GM12878 (cell line): Measurements from ENCODE around the gene IFT122. TPM values are rescaled to one million over a fixed set of nuclear protein-coding genes. Genes with fewer than 3 reads are reported as not detected.

Experiments used
- ATAC-seq: fragments of 200-7000 bp; cut with Tn5 transposase; 3 replicates; pipeline ENCODE4 v1.9.1; 2020; ENCODE audit warnings: mild to moderate bottlenecking, moderate library complexity
- BruUV-seq: library from RNA; stranded (reverse); fragments of 400-500 nt; replicated peaks from 2 replicates; lab custom pipeline; 2021; lab: Mats Ljungman, UMichigan
- CTCF ChIA-PET: fragments of 300-600 bp; sonication (Branson Sonifier 250); formaldehyde crosslinking; extraction: SDS; loops from one replicate; lab custom pipeline; 2021; ENCODE audit warnings: inconsistent platforms; lab: Yijun Ruan, JAX
- POLR2A ChIA-PET: fragments of 350-600 bp; formaldehyde crosslinking; extraction: SDS; loops from one replicate; lab custom pipeline; 2021; ENCODE audit warnings: inconsistent platforms; lab: Charles Lee
- RAD21 ChIA-PET: fragments of 300-600 bp; sonication (Branson Sonifier 250); formaldehyde crosslinking; loops from one replicate; lab custom pipeline; 2023; ENCODE audit warnings: antibody characterized with exemption; ENCODE audit not compliant: unreplicated experiment; lab: Charles Lee
- SMC1A ChIA-PET: fragments of 300-600 bp; sonication (Branson Sonifier 250); formaldehyde crosslinking; loops from one replicate; lab custom pipeline; 2023; ENCODE audit not compliant: unreplicated experiment, uncharacterized antibody; lab: Charles Lee
- DNase-seq: peaks from one replicate; pipeline ENCODE4 v3.0.0-alpha.2; 2011; ENCODE audit warnings: low read depth, low spot score
- FAIRE-seq: peaks from 3 replicates; lab custom pipeline; 2011; peaks lifted over from hg19 to GRCh38; lab: Jason Lieb, UNC
- H2AFZ ChIP-seq: 2 replicates; pipeline ENCODE4 v1.6.0; 2011; ENCODE audit warnings: low read depth, low read length, control low read depth; ENCODE audit not compliant: control insufficient read depth
- H3K27ac ChIP-seq: 2 replicates; pipeline ENCODE4 v1.5.1; 2011; ENCODE audit warnings: control low read depth; ENCODE audit not compliant: control insufficient read depth, insufficient read depth
- H3K27me3 ChIP-seq, 2 experiments: replicated peaks in 1 of 2; 2 replicates each; pipeline versions ENCODE4 v1.6.0 to v1.6.1; 2011; ENCODE audit warnings: low read length in 1 of 2; ENCODE audit not compliant: control insufficient read depth in 2 of 2, insufficient read depth in 2 of 2
- H3K36me3 ChIP-seq, 2 experiments: 2 replicates each; pipeline ENCODE4 v1.5.1; 2011; ENCODE audit warnings: low read length in 1 of 2; ENCODE audit not compliant: control insufficient read depth in 2 of 2, insufficient read depth in 2 of 2
- H3K4me1 ChIP-seq: 2 replicates; pipeline ENCODE4 v1.6.1; 2011; ENCODE audit warnings: mild to moderate bottlenecking, low read length, moderate library complexity, mixed read lengths; ENCODE audit not compliant: control insufficient read depth, insufficient read depth
- H3K4me2 ChIP-seq: 2 replicates; pipeline ENCODE4 v1.6.0; 2011; ENCODE audit warnings: control low read depth; ENCODE audit not compliant: control insufficient read depth, insufficient read depth
- H3K4me3 ChIP-seq: fragments of 200-600 bp; sonication (generic); 2 replicates; pipeline ENCODE4 v1.5.1; 2016
- H3K79me2 ChIP-seq: 2 replicates; pipeline ENCODE4 v1.6.0; 2011; ENCODE audit warnings: low read length; ENCODE audit not compliant: control insufficient read depth, insufficient read depth
- H3K9ac ChIP-seq: 2 replicates; pipeline ENCODE4 v1.8.0; 2011; ENCODE audit warnings: low read length, control low read depth, mixed read lengths; ENCODE audit not compliant: control insufficient read depth, insufficient read depth
- H3K9me3 ChIP-seq: replicated peaks from 3 replicates; pipeline ENCODE4 v1.5.1; 2011; ENCODE audit warnings: mild to moderate bottlenecking, low read length; ENCODE audit not compliant: control insufficient read depth, insufficient read depth
- H4K20me1 ChIP-seq: 2 replicates; pipeline ENCODE4 v1.6.0; 2011; ENCODE audit not compliant: control insufficient read depth, insufficient read depth
- EP300 ChIP-seq, 2 experiments: fragments of 150-350 bp in 1 of 2; IDR thresholded peaks; 2 replicates each; pipeline ENCODE4 v1.6.1; 2011 to 2012; ENCODE audit warnings: low read depth in 2 of 2, low read length in 2 of 2, borderline replicate concordance in 1 of 2, improper control_type of control experiment in 1 of 2, inconsistent platforms in 1 of 2; ENCODE audit not compliant: control insufficient read depth in 1 of 2
- KAT2A ChIP-seq: conservative IDR thresholded peaks from 2 replicates; pipeline ENCODE4 v1.6.1; 2011; ENCODE audit warnings: low read depth, low read length; ENCODE audit not compliant: control insufficient read depth
- NFYA ChIP-seq: IDR thresholded peaks from 2 replicates; pipeline ENCODE4 v1.6.1; 2011; ENCODE audit warnings: low read depth, mild to moderate bottlenecking, low read length, improper control_type of control experiment, borderline replicate concordance
- POU2F2 ChIP-seq: IDR thresholded peaks from 3 replicates; pipeline ENCODE4 v1.6.1; 2011; ENCODE audit warnings: low read depth, mild to moderate bottlenecking, low read length, borderline replicate concordance
- RAD21 ChIP-seq: IDR thresholded peaks from 2 replicates; pipeline ENCODE4 v1.6.1; 2011; ENCODE audit warnings: mild to moderate bottlenecking, low read depth, low read length, moderate library complexity; ENCODE audit not compliant: insufficient read depth
- SMAD1 ChIP-seq: fragments of 450-650 bp; IDR thresholded peaks from 2 replicates; pipeline ENCODE4 v1.6.1; 2018; ENCODE audit warnings: mild to moderate bottlenecking, low read depth; ENCODE audit not compliant: partially characterized antibody
- SMARCA5 ChIP-seq: fragments of 450-650 bp; IDR thresholded peaks from 2 replicates; pipeline ENCODE4 v1.6.1; 2017; ENCODE audit warnings: mild to moderate bottlenecking
- SUPT20H ChIP-seq: IDR thresholded peaks from 2 replicates; pipeline ENCODE4 v1.6.1; 2011; ENCODE audit warnings: low read depth, mild to moderate bottlenecking, low read length, moderate library complexity, borderline replicate concordance; ENCODE audit not compliant: control insufficient read depth
- TCF12 ChIP-seq: IDR thresholded peaks from 2 replicates; pipeline ENCODE4 v1.6.1; 2011; ENCODE audit warnings: low read depth, mild to moderate bottlenecking, low read length
- ZNF207 ChIP-seq: fragments of 450-650 bp; IDR thresholded peaks from 2 replicates; pipeline ENCODE4 v1.6.1; 2014; ENCODE audit warnings: antibody characterized with exemption, mild to moderate bottlenecking, borderline replicate concordance
- ZZZ3 ChIP-seq: IDR thresholded peaks from 2 replicates; pipeline ENCODE4 v1.6.1; 2011; ENCODE audit warnings: low read depth; ENCODE audit not compliant: control insufficient read depth, insufficient read length
- WGBS: methylation state at CpG from one replicate; pipeline ENCODE4 v1.1.6; 2016; ENCODE audit warnings: low lambda C conversion rate; ENCODE audit not compliant: insufficient replicate concordance, insufficient coverage; ENCODE audit errors: missing lambda C conversion rate; 5-methylcytosine and 5-hydroxymethylcytosine counted together
- in situ Hi-C: fragments of 300-500 bp; cut with MboI; formaldehyde crosslinking; loops from 9 replicates; pipeline ENCODE4 v1.14.3; 2018; ENCODE audit warnings: mixed read lengths
- intact Hi-C: fragments of 100-400 bp; cut with micrococcal nuclease; formaldehyde crosslinking; loops from one replicate; pipeline ENCODE4 v1.14.2; 2022; ENCODE audit not compliant: unreplicated experiment
- polyA plus RNA-seq, 11 experiments: library from polyadenylated mRNA; depleted of rRNA in 4 of 11; unstranded in 6 of 11; stranded (reverse) in 5 of 11; fragments of >200 nt; fragmentation: Nextera tagmentation in 4 of 11; fragmentation: Illumina TruSeq in 1 of 11; extraction: Ambion mirVana in 4 of 11; extraction: Trizol in 1 of 11; gene quantifications; 1 replicate in 1 of 11; 2 replicates in 10 of 11; pipeline versions ENCODE4 v1.2.1 to v1.2.3, GENCODE V29; 2011 to 2016; ENCODE audit warnings: inconsistent platforms in 2 of 11, missing spikeins in 2 of 11, low read depth in 1 of 11
- total RNA-seq, 4 experiments: library from RNA; depleted of rRNA in 3 of 4; stranded (reverse); fragments of >200 nt in 3 of 4; fragmentation: Illumina TruSeq in 1 of 4; extraction: Trizol in 1 of 4; gene quantifications; 2 replicates each; pipeline versions ENCODE4 v1.2.1 to v1.2.3, GENCODE V29; 2013 to 2021
- TF ChIP-seq, protein P1 (sequence below): IDR thresholded peaks from 2 replicates; pipeline ENCODE4 v1.6.1; 2012; ENCODE audit warnings: low read depth, low read length, improper control_type of control experiment
- TF ChIP-seq, protein P2 (sequence below): IDR thresholded peaks from 2 replicates; pipeline ENCODE4 v1.6.1; 2011; ENCODE audit warnings: borderline replicate concordance, low read depth, mild to moderate bottlenecking, moderate library complexity, low read length; ENCODE audit not compliant: insufficient read depth, poor library complexity, severe bottlenecking
- TF ChIP-seq, protein P3 (sequence below): fragments of 450-650 bp; IDR thresholded peaks from 2 replicates; pipeline ENCODE4 v1.6.1; 2018; ENCODE audit warnings: mild to moderate bottlenecking, low read depth, moderate library complexity; ENCODE audit not compliant: partially characterized antibody
- TF ChIP-seq, protein P4 (sequence below): fragments of 450-650 bp; IDR thresholded peaks from 2 replicates; pipeline ENCODE4 v1.6.1; 2017; ENCODE audit warnings: antibody characterized with exemption, mild to moderate bottlenecking, moderate library complexity

IFT122 gene
- total and polyA plus RNA-seq, 10 of the 15 experiments (the other 5 are each of a cell fraction or from before 2014, with no cell fraction given), result 1.8 to 19.2 (median 8.4) TPM

DNA sequence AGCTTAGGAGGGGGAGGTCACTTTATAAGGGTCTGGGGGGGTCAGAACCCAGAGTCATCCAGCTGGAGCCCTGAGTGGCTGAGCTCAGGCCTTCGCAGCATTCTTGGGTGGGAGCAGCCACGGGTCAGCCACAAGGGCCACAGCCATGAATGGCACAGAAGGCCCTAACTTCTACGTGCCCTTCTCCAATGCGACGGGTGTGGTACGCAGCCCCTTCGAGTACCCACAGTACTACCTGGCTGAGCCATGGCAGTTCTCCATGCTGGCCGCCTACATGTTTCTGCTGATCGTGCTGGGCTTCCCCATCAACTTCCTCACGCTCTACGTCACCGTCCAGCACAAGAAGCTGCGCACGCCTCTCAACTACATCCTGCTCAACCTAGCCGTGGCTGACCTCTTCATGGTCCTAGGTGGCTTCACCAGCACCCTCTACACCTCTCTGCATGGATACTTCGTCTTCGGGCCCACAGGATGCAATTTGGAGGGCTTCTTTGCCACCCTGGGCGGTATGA lies 88.6 kb downstream of the IFT122 start, which contains the start of gene RHO:
RHO (plus strand) TSS at position 51 of the 512 bp plus-strand sequence; CDS start at position 146, 95 bp downstream.
- RAD21 ChIA-PET, result no interaction called here
- Histone ChIP-seq H3K4me2 (no peak within 1 kb of the TSS), H3K36me3 (no peaks in the 10 kb centered on the region), H3K4me3 (no peak within 1 kb of the TSS), H3K27ac (no peak within 1 kb of the TSS), H3K79me2 (no peaks in the 10 kb centered on the region), H3K27me3 (no peaks in the 10 kb centered on the region), H3K9me3 (no peaks in the 10 kb centered on the region), H2AFZ (no peak within 1 kb of the TSS), H4K20me1 (no peaks in the 10 kb centered on the region), H3K4me1 (peaks cover 12% of the 10 kb centered on the region), H3K9ac (no peak within 1 kb of the TSS)
- DNase-seq (no peak), FAIRE-seq (no peak), ATAC-seq (no peak)
- TF ChIP-seq, protein P1, sequence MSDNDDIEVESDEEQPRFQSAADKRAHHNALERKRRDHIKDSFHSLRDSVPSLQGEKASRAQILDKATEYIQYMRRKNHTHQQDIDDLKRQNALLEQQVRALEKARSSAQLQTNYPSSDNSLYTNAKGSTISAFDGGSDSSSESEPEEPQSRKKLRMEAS, result no peak
- TF ChIP-seq ZZZ3, result no peak
- TF ChIP-seq SUPT20H, result no peak
- no peak for TF ChIP-seq ZNF207
- TF ChIP-seq, protein P2, sequence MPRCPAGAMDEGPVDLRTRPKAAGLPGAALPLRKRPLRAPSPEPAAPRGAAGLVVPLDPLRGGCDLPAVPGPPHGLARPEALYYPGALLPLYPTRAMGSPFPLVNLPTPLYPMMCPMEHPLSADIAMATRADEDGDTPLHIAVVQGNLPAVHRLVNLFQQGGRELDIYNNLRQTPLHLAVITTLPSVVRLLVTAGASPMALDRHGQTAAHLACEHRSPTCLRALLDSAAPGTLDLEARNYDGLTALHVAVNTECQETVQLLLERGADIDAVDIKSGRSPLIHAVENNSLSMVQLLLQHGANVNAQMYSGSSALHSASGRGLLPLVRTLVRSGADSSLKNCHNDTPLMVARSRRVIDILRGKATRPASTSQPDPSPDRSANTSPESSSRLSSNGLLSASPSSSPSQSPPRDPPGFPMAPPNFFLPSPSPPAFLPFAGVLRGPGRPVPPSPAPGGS, result no peak
- TF ChIP-seq TCF12, result no peak
- no peak for TF ChIP-seq NFYA
- TF ChIP-seq, protein P3, sequence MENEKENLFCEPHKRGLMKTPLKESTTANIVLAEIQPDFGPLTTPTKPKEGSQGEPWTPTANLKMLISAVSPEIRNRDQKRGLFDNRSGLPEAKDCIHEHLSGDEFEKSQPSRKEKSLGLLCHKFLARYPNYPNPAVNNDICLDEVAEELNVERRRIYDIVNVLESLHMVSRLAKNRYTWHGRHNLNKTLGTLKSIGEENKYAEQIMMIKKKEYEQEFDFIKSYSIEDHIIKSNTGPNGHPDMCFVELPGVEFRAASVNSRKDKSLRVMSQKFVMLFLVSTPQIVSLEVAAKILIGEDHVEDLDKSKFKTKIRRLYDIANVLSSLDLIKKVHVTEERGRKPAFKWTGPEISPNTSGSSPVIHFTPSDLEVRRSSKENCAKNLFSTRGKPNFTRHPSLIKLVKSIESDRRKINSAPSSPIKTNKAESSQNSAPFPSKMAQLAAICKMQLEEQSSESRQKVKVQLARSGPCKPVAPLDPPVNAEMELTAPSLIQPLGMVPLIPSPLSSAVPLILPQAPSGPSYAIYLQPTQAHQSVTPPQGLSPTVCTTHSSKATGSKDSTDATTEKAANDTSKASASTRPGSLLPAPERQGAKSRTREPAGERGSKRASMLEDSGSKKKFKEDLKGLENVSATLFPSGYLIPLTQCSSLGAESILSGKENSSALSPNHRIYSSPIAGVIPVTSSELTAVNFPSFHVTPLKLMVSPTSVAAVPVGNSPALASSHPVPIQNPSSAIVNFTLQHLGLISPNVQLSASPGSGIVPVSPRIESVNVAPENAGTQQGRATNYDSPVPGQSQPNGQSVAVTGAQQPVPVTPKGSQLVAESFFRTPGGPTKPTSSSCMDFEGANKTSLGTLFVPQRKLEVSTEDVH, result no peak
- no peak for TF ChIP-seq RAD21
- TF ChIP-seq SMARCA5, result no peak
- TF ChIP-seq SMAD1, result no peak
- no peak for TF ChIP-seq POU2F2
- TF ChIP-seq EP300 (IDR thresholded peaks at IDR 0.05; ENCODE audit: borderline replicate concordance in 1 of 2, control insufficient read depth in 1 of 2, low read depth in 2 of 2, low read length in 2 of 2), result no peak
- TF ChIP-seq KAT2A, result no peak
- TF ChIP-seq, protein P4, sequence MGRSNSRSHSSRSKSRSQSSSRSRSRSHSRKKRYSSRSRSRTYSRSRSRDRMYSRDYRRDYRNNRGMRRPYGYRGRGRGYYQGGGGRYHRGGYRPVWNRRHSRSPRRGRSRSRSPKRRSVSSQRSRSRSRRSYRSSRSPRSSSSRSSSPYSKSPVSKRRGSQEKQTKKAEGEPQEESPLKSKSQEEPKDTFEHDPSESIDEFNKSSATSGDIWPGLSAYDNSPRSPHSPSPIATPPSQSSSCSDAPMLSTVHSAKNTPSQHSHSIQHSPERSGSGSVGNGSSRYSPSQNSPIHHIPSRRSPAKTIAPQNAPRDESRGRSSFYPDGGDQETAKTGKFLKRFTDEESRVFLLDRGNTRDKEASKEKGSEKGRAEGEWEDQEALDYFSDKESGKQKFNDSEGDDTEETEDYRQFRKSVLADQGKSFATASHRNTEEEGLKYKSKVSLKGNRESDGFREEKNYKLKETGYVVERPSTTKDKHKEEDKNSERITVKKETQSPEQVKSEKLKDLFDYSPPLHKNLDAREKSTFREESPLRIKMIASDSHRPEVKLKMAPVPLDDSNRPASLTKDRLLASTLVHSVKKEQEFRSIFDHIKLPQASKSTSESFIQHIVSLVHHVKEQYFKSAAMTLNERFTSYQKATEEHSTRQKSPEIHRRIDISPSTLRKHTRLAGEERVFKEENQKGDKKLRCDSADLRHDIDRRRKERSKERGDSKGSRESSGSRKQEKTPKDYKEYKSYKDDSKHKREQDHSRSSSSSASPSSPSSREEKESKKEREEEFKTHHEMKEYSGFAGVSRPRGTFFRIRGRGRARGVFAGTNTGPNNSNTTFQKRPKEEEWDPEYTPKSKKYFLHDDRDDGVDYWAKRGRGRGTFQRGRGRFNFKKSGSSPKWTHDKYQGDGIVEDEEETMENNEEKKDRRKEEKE, result no peak
- in situ Hi-C loops (no loop called here), intact Hi-C loops (no loop called here)
- no TSS peak for BruUV-seq
- CTCF ChIA-PET, result interaction anchor here (2.1 kb wide), 1 partner anchor 405 kb away, joined by 4 read pairs; no protein-coding TSS in a partner anchor
- 66% methylated on average over 18 of the region's 18 CpGs for WGBS
- SMC1A ChIA-PET, result no interaction called here
- POLR2A ChIA-PET, result no interaction called here
